Measurements from ENCODE around the gene PSMB11.

Gene PSMB11

DNA sequence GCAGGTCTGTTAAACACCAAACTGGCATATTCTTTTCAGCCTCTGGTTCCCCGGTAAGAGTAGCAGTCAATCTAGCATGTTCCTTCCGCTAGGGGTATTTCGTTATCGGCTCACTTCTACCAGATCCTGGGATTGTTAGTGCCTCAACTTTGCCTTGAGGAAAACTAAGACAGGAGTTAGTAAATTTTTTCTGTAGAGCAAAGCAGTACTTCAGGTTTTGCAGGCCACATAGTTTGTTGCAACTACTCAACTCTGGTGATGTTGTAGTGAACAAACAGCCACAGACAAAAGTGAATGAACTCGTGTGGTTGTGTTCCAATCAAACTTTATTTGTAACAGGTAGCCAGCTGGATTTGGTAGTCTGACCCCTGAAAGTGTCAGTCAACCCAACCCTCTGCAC lies 21.6 kb downstream of the PSMB11 start:
- no peak overlapping the region for H3K27ac ChIP-seq

GRCh38 chr14:23066368-23066767 lies 24.4 kb downstream of the PSMB11 start:
- Histone ChIP-seq H3K27ac (no peak overlapping the region), H3K4me3 (IDR thresholded peaks at IDR 0.05; ENCODE audit: insufficient read depth, low read depth, low read length) (no peak overlapping the region), H2AFZ (ENCODE audit: low read depth) (no peak overlapping the region), H3K9ac (no peak overlapping the region), H3K4me1 (ENCODE audit: low read depth, poor library complexity, severe bottlenecking) (peaks cover 7% of the 10 kb centered on the region), H3K36me3 (ENCODE audit: insufficient read depth) (no peaks in the 10 kb centered on the region; the same call in 1 of the 2 replicates), H3K4me2 (no peak overlapping the region), H3K79me2 (ENCODE audit: insufficient read depth, low read depth) (peaks cover 11% of the 10 kb centered on the region), H4K20me1 (ENCODE audit: insufficient read depth) (no peaks in the 10 kb centered on the region), H3K27me3 (ENCODE audit: insufficient read depth, low read depth) (no peaks in the 10 kb centered on the region)
- TF ChIP-seq, protein P1, sequence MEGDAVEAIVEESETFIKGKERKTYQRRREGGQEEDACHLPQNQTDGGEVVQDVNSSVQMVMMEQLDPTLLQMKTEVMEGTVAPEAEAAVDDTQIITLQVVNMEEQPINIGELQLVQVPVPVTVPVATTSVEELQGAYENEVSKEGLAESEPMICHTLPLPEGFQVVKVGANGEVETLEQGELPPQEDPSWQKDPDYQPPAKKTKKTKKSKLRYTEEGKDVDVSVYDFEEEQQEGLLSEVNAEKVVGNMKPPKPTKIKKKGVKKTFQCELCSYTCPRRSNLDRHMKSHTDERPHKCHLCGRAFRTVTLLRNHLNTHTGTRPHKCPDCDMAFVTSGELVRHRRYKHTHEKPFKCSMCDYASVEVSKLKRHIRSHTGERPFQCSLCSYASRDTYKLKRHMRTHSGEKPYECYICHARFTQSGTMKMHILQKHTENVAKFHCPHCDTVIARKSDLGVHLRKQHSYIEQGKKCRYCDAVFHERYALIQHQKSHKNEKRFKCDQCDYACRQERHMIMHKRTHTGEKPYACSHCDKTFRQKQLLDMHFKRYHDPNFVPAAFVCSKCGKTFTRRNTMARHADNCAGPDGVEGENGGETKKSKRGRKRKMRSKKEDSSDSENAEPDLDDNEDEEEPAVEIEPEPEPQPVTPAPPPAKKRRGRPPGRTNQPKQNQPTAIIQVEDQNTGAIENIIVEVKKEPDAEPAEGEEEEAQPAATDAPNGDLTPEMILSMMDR (conservative IDR thresholded peaks at IDR 0.05; ENCODE audit: low read depth, low read length), result no peak

More for the DNA sequence above, 21.6 kb downstream of the PSMB11 start:
- Histone ChIP-seq H3K36me3 (ENCODE audit: insufficient read depth) (no peaks in the 10 kb centered on the region; the same call in 1 of the 2 replicates), H3K4me2 (no peak overlapping the region), H4K20me1 (ENCODE audit: insufficient read depth) (no peaks in the 10 kb centered on the region), H3K4me1 (ENCODE audit: low read depth, poor library complexity, severe bottlenecking) (peaks cover 1% of the 10 kb centered on the region), H3K4me3 (IDR thresholded peaks at IDR 0.05; ENCODE audit: insufficient read depth, low read depth, low read length) (no peak overlapping the region), H3K9ac (no peak overlapping the region), H3K27me3 (ENCODE audit: insufficient read depth, low read depth) (no peaks in the 10 kb centered on the region), H3K79me2 (ENCODE audit: insufficient read depth, low read depth) (no peaks in the 10 kb centered on the region), H2AFZ (ENCODE audit: low read depth) (no peak overlapping the region)
- TF ChIP-seq, protein P1 (conservative IDR thresholded peaks at IDR 0.05; ENCODE audit: low read depth, low read length), result no peak

DNA sequence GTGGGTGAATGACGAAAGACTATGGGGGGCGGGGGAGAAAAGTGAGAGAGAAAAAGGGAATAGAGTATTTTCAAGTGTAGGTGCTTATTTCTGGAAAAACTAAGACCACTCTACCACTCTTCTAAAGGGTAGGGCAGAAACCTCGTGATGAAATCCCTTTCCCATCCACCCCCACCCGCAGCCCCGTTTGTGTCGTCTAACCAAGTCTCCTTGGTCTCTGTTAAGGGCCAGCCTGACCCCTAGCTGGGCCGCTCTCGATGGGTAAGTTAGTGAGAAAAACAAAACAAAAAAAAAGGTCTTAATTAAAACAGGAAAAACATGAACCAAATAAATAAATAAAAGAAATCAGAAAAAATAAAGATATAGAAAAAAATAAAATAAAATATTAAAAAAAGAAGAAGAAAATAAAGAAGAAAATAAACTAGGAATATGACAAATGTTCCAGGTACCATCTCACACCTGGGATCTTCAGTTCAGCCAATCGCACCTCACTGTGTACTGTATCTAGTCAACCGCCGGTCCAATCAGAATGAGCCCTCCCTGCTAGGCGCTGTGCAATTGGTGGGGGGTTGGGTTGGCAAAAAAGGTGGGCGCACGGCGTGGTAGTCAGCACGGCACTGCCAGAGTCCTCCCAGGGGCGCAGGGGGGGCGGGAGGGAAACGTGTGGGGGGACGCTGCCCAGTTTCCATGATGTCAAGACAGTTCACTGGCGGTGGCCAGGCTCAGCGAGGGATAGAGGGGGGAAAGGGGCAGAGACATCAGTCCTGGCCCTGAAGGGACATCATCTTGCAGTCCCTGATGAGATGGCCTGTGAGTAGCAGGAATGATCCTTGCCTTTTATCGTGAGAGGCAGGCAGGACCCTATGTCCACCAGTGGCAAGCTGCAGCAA lies 25.1 kb downstream of the PSMB11 start:
- Histone ChIP-seq H3K79me2 (ENCODE audit: insufficient read depth, low read depth) (peaks cover 11% of the 10 kb centered on the region), H3K27ac (no peak overlapping the region), H3K4me3 (IDR thresholded peaks at IDR 0.05; ENCODE audit: insufficient read depth, low read depth, low read length) (no peak overlapping the region), H3K27me3 (ENCODE audit: insufficient read depth, low read depth) (no peaks in the 10 kb centered on the region), H4K20me1 (ENCODE audit: insufficient read depth) (no peaks in the 10 kb centered on the region), H3K4me2 (no peak overlapping the region), H3K4me1 (ENCODE audit: low read depth, poor library complexity, severe bottlenecking) (peaks cover 13% of the 10 kb centered on the region), H2AFZ (ENCODE audit: low read depth) (no peak overlapping the region), H3K9ac (no peak overlapping the region), H3K36me3 (ENCODE audit: insufficient read depth) (no peaks in the 10 kb centered on the region; the same call in 1 of the 2 replicates)
- TF ChIP-seq, protein P1 (conservative IDR thresholded peaks at IDR 0.05; ENCODE audit: low read depth, low read length), result no peak

DNA sequence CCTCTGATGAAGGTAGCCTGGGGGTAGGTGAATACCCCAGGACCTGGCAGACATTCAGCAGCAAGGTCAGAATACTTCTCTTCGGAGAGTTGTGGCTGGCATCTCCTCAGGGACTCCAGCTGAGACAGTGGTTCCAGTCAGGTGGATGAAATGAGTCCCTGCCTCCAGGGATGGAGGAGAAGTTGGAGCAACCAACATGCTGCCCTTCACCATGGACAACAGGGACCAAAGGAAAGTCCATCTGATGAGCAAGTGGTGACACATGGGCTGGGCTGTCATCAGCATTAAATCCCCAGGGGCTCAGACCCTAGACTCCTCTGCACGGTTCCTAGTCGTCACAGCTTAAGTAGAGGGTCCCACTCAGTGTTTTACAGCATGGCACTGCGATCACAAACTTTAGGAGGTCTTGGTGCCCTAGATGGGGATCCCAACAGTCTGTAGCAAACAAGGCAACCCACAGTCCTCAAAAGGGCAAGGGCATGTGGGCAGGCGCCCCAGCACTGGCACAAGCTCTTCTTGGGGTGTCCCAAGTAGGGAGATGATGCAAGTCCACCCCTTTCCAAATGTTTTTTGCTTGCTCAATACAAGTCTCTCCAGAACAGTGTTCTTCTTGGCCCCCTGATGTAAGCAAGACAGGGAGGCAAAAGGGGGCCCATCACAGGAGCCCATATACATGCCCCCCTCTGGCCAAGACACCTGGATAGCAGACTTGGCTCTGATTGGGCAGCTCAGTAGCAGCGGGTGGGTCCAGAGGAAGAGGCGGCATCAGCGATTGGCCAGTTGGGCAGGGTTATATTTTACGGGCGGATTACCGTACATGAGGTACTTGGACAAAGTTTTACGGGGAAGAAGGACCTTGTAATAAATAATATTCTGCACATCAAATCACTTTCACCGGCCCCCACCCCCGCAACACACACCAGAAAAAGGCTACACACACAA lies 26.1 kb downstream of the PSMB11 start:
- Histone ChIP-seq H3K4me2 (no peak overlapping the region), H3K4me3 (IDR thresholded peaks at IDR 0.05; ENCODE audit: insufficient read depth, low read depth, low read length) (no peak overlapping the region), H3K9ac (no peak overlapping the region), H3K79me2 (ENCODE audit: insufficient read depth, low read depth) (peaks cover 11% of the 10 kb centered on the region), H2AFZ (ENCODE audit: low read depth) (no peak overlapping the region), H3K27me3 (ENCODE audit: insufficient read depth, low read depth) (no peaks in the 10 kb centered on the region), H4K20me1 (ENCODE audit: insufficient read depth) (no peaks in the 10 kb centered on the region), H3K36me3 (ENCODE audit: insufficient read depth) (no peaks in the 10 kb centered on the region; the same call in 1 of the 2 replicates), H3K27ac (no peak overlapping the region), H3K4me1 (ENCODE audit: low read depth, poor library complexity, severe bottlenecking) (peaks cover 17% of the 10 kb centered on the region)
- TF ChIP-seq, protein P1 (conservative IDR thresholded peaks at IDR 0.05; ENCODE audit: low read depth, low read length), result no peak
